Kasumi-1 (cell line): ENCODE results near the gene PPP1R3E.
"Not testable (repeated sequence)": the region's sequence is repeated elsewhere in the genome, so short reads cannot be mapped to it uniquely, and the experiment has no call there.

Experiments used
- DNase-seq, 2 experiments: peaks; one replicate each; lab custom pipeline; 2025; lab: John Stamatoyannopoulos, UW

PPP1R3E gene

DNA sequence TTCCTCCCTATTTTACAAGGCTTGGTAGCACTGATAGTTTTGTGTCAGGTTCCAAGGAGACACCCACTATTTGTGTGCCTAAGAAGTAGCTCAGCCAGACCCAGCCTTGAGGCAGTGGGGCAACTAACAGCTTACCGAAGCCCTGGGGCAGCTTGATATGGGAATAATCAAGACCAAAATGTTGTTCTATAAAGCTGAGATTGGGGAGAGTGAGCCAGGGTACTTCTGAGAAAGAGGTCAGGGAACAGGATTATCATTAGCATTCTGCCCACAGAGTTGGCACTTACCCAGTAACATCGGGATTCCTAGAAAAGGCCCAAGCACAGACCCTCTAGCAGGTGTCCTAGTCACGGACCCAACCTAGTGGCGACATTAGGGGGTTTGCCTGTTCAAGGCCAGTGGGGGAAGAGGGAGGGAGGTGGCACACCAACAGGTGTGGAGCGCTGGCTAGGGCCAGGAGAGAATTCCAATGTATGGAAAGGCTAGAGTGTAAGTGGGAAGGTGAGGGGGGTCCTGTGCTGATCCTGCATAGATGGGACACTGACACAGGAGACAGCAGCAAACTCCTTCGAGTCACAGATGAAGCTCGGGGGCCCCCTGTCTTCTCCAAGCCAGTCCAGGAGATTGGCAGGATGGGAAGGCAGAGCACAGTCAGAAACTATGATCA, 4.9 kb downstream of the PPP1R3E start:
- DNase-seq = no peak

DNA sequence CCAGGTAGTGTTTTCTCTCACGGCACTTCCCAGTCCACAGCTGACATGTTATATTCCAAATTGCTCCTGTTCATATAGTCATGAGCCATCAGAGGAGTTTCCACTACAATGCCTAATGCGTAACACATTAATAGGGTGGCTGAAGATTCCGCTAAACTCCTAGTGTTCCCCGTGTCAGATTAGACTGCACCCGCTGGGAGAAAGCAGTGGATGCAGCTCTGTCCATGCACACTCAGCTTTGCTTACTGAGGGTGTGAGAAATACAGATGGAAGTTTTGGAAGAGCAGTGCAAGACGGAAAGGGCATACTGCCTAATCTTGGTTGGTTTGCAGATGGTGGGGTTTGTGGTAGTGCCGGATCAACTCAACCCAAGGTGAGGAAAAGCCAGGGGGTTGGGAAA, 5.6 kb downstream of the PPP1R3E start:
- DNase-seq = no peak

DNA sequence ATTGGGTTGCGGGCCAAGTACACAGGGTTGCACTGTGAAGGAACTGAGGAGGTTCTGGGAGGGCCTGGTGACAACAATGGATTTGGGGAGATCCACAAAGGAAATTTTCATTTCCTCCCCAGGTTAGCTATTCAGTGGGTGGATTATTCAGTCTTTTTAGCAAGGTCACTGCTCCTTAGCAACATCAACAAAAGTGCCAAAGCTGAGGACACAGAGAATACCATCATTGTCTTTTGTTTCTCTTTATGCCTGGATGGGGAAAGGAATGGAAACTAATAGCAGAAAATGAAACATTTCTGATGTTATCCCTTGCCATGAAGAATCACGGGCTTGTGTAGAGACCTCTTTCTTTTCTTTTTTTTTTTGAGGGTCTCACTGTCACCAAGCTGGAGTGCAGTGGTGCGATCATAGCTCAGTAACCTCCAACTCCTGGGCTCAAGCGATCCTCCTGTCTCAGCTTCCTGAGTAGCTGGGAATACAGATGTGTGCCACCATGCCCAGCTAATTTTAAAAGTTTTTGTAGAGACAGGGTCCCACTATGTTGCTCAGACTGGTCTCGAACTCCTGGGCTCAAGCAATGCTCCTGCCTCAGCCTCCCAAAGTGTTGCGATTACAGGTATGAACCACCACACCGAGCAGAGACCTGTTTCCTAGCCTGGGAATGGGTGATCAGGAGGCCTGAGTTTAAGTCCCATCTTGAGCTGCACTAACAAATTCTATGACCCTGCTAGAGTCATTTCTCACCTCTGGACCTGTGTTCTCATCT, 6.5 kb downstream of the PPP1R3E start:
- DNase-seq = no peak

DNA sequence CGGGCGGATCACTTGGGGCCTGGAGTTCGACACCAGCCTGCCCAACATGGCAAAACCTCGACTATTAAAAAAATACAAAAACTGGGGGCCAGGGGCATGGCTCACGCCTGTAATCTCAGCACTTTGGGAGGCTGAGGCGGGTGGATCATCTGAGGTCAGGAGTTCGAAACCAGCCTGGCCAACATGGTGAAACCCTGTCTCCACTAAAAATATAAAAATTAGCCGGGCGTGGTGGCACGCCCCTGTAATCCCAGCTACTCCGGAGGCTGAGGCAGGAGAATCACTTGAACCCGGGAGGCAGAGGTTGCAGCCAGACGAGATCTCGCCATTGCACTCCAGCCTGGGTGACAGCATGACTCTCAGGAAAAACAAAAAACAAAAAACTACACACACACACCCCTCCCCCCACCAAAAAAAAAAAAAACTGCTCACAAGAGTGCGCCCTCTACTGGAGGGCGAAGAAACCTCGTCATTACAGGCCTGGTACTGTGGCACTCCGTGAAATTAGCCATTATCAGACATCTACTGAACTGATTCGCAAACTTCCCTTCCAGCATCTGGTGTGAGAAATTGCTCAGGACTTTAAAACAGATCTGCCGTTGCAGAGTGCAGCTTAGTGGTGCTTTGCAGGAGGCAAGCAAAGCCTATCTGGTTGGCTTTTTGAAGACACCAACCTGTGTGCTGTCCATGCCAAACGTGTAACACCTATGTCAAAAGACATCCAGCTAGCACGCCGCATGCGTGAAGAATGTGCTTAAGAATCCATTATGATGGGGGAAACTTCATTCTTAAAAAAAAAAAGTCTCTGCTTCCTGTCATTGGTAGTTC, 7.7 kb downstream of the PPP1R3E start:
- DNase-seq = peak; percentile 54 to 75

DNA sequence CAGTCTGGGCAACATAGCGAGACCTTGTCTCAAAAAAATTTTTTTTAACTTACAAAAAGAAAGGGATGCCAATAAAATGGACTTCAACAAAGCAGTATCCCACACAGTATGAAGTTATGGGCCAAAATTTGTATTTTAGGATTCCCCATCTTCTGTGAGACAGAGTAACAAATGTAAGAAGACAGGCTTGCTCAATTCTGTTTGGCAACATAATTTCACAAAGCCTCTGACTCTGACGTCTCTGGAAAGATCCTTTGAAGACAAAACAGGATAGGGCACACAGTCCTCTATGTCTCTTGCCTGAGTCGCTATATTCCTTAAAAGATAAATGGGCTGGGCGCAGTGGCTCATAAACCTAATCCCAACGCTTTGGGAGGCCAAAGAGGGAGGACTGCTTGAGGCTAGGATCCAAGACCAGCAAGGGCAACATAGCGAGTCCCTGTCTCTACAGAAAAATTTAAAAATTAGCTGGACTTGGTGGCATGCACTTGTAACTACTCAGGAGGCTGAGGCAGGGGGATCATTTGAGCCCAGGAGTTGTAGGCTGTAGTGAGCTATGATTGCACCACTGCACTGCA, 15.7 kb downstream of the PPP1R3E start:
- DNase-seq = no peak

DNA sequence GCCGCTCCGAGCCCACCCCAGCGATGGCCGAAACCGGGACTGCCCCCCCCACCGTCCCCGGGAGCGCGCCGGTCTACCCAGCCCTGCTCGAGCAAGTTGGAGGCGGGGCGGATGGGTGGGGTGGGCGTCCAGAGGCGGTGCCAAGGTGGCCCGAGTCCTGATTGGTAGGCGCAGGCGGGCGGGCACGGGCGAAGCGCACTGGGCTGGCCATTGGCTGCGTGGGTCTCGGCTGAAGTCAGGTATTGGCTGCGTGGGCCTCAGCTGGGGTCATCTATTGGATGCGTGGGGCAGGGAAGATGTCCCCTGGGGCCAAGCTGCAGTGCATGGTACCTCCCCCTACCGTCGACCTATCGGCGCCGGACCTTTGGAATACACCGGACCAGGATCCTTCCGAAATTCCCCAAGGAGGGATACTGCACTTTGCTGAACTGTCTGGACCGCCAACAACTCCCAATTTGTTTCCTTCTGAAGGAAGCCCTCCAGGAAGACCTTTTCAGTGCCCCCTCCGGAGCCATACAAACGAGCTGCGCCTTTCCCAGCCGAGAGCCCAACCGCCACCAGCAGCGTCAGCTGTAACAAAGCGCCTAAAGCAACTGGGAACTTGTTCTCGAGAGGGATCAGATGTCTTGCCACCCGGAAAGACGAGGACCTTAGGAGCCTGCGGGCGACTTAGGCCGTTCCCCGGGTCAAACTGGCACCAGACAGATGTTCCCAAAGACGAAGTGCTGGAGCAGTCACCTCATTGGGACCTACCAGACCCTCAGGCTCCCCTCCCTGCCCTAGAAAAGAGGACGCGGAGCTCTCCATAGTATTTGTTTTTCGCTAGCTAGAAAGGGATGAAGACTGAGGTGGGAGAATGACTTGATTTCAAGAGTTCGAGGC, 16.4 kb downstream of the PPP1R3E start, which contains the start of gene HOMEZ:
Gene HOMEZ (minus strand): TSS at position 113 of the 882 bp plus-strand sequence. CDS start 180 bp downstream, outside the sequence.
- peak; percentile 97 for DNase-seq

DNA sequence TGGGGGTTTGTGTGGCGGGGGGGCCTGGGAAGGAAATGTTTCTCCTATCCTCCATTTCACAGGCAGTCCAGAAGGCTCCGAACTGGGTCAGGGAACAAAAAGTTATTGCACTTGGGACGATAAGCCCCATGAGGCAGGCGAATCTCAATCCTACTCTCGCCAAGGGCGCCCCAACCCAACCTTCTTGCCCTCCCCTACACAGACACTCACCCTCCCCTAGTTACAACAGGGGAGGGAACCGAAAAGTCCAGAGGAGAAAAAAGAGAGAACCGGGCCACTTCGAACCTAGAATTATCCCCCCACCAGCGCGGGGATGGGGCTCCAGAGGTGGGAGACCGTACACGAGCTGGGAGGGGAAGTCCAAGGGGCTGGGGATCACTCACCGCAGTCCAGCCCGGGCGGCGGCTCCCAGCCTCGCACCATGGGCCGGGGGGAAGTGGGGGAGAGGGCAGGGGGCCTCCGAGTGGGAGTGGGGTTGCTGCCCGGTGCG, 17.1 kb downstream of the PPP1R3E start:
- peak; percentile 17 to 49 for DNase-seq

DNA sequence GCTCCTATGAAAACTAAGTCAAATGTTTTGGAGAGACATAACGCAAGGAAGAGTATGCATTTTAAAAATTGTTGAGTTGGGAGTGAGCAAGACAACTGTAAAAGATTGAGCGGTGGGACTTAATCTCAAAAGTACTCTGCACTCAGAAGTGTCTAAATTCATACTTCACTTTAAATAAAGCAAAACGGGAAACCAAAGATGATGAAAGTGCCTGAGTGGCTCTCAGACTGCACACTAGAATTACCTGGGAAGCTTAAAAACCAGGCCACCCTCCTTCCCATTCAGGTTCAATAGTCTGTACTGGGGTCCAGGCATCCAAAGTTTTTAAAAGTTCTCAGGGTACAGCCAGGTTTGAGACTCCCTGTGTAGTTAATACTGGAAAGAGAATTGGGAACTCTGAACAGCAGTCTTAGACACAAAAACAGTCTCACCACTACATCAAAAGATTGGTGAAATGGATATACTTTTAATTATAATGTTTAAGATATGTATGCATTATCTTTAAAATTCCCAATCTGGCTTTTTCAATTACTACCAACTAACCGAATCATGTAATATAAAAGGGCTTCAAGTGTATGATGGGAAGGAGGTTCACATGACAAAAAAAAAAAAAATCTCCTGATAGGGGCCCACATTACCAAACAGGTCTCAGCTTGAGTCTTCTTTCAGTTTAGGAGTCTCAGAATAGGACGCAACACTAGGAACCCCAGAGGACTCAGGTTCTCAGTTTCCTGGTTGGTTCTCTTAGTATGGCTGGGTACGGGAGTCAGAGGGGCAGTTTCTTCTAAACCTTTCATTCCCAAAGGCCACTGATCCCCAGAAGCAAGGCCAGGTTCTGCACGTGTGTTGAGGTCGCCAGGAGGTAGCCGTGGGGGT, 17.8 kb downstream of the PPP1R3E start:
- DNase-seq = peak; percentile 13 to 36

DNA sequence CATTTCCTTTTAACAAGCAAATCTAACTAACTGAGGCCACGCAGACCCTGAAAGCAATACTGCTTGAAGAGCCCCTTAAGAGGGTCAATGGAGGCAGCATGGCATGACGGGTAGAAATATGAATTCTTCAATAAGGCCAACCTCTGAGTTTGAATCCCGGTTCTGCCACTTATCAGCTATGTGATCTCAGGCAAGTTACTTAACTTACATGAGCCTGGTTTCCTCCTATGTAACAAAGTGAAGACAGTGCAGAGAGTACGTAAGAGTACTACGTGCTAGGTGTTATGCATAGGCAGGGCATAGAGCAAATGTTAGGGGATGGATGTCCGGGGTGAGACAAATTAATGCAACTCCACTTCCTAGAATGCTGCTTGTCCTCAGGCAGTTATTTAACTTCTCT, 21.4 kb downstream of the PPP1R3E start:
- DNase-seq = no peak

DNA sequence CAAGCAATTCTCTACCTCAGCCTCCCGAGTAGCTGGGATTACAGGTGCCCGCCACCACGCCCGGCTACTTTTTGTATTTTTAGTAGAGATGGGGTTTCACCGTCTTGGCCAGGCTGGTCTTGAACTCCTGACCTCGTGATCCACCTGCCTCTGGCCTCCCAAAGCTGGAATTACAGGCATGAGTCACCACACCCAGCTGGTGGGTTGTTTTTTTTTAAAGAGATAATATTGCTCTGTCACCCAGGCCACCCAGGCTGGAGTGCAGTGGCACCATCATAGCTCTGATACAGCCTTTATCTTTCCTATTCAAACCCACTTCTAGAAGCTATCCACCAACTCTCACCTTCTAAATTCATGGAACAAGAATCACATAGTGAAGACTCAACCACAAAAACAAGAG, 24.7 kb downstream of the PPP1R3E start:
- DNase-seq = not testable (repeated sequence)

DNA sequence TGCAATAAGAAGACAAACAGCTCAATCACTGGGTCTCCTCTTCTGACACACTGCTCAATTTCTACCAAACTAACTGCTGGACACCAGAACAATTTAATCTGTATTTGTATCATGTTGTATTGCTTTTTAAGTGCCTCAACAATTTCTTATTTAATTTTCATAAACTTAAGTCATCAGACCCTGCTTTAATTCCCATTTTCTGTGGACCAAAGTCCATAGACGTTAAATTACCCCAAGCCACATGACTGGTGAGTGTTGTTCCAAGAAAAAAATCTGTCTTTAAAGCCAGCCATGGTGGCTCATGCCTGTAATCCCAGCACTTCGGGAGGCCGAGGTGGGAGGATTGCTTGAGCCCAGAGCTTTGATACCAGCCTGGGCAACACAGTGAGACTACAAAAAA, 25.5 kb downstream of the PPP1R3E start:
- no peak for DNase-seq

DNA sequence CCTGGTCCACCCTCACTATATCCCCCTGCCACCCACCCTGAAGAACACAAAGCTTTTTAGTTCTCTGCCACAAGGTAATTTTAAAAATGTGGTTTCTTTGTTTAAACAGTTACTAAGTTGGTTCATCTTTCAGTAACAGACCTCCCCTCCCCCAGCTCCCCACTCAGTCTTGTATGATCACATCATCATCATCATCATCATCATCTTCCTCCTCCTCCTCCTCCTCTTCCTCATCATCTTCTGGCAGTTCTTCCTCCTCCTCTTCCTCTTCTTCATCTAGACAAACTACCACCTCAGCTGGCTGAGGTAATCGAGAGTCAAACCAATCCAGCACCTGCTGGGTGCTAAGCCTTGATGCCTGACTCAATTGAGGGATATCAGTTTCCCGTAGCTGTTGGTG, 27.2 kb downstream of the PPP1R3E start:
- DNase-seq = no peak

DNA sequence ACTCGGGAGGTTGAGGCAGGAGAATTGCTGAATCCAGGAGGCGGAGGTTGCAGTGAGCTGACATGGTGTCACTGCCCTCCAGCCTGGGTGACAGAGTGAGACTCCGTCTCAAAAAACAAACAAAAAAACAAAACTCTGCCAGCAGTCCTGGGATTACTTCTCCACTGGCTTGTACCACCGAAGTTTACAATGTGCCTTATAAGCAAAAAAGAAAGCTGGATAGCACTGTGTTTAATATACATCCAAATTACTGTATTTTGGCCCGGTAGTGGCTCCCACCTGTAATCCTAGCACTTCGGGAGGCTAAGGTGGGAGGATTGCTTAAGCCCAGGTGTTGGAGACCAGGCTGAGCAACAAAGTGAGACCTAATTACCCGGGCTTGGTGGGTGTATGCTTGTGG, 33.5 kb downstream of the PPP1R3E start:
- DNase-seq = no peak

DNA sequence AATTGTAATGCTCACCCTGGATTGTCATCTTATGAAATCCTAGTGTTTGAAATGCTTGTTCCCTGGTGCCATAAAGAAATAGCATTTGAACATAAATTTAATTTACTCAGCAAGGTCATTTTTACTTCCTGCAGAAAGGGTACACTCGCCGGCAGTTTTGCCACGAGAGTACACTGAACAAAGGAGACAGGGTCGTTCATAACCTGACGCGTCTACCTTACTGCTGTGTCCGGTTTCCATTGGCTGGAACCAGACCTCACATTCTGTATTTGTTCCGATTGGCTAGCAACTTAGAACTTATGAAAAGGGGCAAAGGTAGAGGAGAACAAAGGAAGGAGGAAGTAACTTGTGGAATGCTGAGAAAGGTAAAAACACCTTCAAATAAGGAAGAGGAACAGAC, 41.8 kb downstream of the PPP1R3E start:
- not testable (repeated sequence) for DNase-seq

DNA sequence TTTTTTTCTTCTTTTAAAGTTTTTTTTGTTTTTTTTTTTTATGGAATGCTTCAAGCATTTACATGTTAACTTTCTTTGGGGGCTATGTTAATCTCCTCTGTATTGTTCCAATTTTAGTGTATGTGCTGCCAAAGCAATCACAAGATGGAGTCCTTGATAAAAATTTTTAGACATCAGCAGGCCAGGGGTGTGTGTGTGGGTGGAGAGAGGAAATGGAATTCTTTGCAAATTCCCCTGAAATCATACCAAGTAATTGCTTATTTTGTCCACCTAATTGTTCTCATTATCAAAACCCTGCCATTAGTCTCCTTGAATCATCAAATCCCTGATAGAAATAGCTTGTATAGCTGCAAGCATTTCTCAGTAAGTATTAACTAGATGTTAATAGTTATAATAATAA, 43.2 kb downstream of the PPP1R3E start:
- DNase-seq = no peak

DNA sequence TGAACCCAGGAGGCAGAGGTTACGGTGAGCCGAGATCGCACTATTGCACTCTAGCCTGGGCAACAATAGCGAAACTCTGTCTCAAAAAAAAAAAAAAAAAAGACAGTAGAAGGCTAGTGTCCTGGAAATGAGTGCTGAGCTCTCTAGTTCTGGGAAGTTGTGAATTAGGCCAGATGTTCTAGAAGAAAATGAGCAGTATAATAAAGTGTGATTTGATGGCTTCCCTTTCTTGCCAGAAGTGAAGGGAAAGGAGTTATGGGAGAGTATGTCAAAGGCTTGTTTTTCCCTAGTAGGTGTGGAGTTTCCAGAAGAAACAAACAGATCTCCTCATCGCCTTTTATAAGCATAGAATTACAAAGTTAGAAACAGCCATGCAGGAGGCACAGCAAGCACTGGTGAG, 44.4 kb downstream of the PPP1R3E start:
- no peak for DNase-seq

DNA sequence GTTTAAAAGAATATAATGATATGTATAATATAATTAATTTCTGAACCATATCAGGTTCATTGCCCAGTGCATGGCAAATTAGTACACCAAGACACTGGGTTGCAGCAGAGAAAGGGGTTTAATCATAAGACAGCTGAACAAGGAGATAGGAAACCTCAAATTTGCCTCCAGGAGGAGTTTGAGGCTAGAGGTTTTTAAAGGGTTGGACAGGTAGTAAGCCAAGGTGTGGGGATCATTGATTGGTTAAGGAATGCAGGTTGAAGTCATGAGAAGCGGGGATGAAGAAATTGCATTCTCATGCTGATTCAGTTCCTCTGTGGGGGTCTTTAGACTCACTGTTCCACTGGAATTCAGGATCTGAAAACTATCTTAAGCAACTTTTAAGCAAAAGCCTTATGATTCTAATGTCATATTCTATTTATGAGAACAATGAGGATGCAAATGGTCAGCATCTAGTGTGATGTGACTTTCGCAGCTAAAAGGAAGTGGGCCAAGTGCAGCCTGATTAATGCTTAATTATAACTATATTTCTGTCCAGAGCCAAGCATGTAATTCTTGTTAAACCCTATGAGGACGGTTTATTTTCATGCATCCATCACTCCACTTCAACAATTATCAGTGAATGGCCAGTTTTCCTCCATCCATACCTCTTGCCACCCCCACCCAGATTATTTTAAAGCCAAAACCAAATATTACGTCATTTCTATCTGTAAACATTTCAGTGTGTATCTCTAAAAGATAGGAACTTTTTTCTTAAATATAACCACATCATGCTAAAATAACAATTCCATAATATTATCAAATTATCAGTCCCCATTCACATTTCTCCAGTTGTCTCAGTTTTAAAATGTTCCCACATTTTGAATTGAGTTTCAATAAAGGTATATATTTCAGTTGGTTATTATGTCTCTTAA, 50.0 kb downstream of the PPP1R3E start:
- DNase-seq = no peak

DNA sequence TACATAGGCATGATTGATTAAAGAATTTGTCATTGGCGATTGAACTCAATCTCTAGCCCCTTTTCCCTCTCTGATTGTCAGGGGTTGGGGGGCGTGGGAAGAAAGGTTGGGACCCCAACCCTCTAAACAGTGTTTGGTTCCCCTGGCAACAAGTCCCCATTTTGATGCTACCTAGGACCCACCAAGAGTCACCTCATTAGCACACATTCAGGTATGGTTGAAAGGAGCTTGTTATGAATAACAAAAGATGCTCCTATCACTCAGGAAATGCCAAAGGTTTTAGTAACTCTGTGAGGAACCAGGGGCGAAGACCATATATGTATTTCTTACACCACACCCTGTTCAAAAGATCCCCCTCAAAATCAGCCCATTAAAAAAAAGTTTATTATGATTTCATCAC, 50.7 kb downstream of the PPP1R3E start:
- no peak for DNase-seq

DNA sequence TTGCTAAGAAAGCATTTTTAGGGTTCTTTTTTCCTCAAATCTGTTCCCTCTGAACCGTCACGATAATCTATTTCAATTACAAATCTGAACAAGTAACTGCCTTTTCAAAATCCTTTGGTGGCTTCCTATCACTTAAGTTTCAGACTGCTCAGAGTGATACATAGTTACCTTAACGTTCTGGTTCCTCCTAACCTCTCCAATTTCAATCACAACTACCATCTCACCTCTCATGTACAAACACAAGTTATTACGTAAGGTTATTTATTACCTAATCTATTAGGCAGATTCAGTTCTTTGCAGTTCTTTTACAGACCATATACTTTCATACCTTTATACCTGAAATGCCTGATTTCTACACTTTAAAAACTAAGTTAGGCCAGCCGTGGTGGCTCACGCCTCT, 52.8 kb downstream of the PPP1R3E start:
- no peak for DNase-seq
